Kidney glomerular epithelial cell (primary cell): Measurements from ENCODE around the gene ALX1.
"Not testable (repeated sequence)": the region's sequence is repeated elsewhere in the genome, so short reads cannot be mapped to it uniquely, and the experiment has no call there.

Experiments
- DNase-seq: peaks from one replicate; lab custom pipeline; 2025; lab: John Stamatoyannopoulos, UW

ALX1 gene

DNA sequence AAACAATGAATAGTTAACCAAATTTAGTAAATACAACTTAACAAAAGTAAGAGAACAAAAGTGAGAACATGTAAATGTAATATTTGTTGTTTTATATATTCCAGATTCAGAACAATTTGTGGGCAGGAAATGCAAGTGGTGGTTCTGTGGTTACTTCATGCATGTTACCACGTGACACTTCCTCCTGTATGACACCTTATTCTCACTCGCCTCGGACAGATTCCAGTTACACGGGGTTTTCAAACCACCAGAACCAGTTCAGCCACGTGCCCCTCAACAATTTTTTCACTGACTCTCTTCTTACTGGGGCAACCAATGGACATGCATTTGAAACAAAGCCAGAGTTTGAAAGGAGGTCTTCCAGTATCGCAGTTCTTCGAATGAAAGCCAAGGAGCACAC lies 21.0 kb downstream of the ALX1 start:
- DNase-seq = no peak

DNA sequence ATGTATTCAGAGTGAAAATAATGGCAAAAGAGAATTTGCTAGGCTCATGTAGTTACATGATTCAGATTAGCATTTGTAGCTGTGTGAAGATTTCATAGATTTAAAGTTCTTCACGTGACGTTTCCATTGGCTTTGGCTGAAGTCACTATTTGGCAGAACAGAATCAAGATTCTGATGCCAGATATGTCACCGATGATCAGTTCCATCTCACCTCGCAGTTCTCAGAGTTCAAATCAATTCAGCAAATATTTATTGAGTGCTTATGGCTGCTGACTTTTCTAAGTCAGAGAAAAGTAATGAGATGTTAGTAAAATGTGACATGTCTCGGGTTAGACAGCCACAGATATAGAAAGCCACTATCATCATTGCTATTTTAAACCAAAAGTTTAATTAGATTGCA lies 28.4 kb downstream of the ALX1 start:
- no peak for DNase-seq

DNA sequence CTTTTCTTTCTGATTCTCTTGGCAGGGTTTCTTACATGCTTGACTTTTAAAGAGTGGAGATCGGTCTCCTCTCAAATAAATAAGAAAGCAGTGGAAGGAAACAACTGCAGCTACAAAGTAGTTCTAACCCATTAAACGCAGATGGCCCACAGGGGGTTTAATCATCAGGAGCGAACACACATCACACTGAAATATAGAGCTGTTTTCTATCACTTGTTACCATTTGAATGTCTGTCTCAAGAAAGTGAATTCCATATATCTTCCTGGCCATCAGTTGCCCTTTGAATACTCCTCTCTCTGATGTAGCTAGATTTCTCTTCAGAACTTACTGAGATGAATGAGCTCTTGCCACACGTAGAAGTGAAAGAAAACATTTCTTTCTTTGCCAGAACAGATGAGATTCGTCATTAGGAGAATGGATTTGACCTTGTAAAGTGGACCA lies 29.1 kb downstream of the ALX1 start:
- DNase-seq = no peak

DNA sequence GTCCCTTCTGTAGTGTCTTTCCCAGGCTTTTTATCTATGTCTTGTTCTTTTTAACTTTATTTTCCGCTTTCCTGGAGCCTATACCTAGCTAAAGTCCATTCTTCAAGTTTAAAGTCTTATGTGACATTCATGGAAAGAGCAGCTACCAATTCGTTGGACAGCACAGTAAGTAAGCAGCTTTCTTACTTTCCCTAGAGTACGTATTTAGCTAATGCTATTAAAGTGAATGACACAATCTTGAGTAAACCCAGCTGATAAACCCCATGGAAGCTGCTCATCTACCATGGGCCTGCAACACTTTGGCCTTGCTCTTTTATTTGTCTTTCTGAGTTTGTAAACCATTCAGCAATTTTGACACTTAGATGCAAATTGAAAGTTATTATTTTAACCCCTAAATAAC lies 30.0 kb downstream of the ALX1 start:
- no peak for DNase-seq

DNA sequence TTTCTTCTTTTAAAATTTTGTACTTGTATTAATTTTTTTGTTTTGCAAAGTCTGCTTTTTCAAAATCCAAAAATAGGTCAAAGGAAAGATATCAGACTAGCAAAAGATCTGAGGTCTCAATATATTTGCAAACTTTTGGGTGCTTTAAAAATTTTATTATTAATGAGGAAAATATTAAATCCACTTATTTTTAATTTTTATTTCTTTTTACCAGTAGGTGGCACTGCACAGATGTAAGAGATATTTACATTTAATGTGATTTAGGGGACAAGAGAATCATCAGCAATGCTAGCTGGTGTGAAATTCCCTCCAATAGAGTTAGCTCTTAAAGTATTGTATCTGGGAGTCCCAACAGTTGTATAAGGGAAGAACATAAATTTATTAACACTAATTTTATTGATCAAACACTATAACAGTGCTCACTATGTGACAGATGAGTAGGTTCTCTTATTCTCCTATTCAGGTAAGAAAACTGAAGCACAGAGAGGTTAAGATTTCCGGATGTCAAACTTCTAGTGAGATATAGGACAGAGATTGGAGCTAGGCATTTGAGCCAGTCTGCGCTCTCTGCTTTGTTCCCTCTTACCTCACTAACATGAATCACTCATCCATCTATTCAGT lies 30.5 kb downstream of the ALX1 start:
- peak; percentile 5 for DNase-seq

DNA sequence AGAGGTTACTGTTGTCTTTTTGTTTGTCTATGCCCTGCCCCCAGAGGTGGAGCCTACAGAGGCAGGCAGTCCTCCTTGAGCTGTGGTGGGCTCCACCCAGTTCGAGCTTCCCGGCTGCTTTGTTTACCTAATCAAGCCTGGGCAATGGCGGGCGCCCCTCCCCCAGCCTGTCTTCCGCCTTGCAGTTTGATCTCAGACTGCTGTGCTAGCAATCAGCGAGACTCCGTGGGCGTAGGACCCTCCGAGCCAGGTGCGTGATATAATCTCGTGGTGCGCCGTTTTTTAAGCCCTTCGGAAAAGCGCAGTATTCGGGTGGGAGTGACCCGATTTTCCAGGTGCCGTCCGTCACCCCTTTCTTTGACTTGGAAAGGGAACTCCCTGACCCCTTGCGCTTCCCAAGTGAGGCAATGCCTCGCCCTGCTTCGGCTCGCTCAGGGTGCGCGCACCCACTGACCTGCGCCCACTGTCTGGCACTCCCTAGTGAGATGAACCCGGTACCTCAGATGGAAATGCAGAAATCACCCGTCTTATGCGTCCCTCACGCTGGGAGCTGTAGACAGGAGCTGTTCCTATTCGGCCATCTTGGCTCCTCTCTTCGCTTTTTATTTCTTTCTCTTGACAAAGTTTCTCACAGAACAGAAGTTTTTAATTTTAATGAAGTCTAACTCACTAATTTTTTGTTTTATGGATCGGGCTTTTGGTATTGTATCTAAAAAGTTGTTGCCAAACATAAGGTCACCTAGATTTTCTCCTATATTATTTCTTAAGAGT lies 38.0 kb downstream of the ALX1 start:
- not testable (repeated sequence) for DNase-seq

DNA sequence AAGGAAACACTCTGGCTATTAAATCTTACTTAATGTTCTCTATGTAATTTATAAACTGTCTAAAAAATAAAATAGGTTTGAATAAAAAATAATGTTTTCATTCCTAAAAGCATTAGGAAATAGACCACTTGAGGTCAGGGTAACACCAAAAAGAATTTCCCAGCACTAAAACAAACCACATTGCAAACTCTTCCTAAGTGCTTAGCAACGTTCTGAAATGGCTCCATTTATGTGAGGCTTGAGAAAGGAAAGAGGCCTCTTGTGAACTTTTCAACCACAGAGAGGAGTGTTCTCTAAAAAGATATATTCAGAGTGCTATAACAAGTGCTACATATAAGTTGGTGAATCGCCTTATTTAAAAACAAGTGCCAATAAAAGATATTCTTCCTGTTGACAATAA lies 42.7 kb downstream of the ALX1 start:
- DNase-seq = no peak

DNA sequence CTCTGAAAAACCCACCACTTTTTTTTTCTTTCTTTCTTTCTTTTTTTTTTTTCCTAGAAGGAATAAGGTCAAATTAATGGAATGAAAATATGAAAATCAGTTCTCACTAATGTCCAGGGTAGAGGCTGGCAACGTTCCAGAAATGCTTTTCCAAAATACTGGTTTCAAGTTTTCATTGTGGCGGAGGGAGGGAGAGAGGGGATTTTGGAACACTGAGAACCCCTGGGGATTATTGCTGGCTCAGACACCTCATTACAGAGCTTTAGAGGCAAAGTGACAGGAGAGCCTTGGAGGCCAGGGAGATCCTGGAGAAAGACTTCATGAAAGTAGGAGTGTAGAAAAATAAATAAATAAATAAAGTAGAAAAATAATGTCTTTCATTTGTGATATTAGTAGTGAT lies 45.4 kb downstream of the ALX1 start:
- no peak for DNase-seq

DNA sequence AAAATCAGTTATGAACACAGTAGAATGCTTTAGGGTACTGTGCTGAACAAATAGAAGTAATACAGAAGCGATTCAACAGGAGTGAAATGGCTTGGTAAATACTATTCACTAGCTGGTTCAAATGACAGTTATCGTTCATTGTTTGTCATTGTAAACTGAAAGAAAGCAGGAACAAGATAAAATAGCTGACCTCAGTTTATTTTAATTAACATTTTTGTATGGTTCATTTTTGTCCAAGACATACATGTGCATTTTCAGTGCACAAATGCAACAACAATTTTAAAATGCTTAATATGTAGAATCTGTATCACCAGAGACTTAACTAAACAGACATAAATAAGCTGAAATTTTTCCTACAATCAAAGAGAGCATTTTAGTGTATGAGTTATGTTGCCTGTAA lies 49.9 kb downstream of the ALX1 start:
- no peak for DNase-seq

DNA sequence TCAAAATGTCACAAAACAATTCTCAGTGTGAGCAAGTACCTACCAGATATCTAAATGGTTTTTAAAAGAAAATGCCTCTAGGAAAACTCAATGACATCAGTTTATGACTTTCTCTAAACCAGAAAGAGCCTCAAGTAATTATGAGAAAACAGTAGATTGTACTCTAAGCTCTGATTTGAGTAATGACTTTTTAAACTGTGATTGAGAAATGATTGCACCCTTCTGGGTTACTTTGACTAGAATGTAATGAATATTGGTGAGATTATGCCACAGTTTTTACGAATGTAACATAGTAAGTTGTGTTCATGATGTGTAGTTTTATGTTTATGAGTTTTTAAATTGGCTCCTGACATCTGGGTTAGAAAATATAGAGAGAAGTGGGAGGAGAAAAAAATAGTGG lies 68.8 kb downstream of the ALX1 start:
- no peak for DNase-seq

DNA sequence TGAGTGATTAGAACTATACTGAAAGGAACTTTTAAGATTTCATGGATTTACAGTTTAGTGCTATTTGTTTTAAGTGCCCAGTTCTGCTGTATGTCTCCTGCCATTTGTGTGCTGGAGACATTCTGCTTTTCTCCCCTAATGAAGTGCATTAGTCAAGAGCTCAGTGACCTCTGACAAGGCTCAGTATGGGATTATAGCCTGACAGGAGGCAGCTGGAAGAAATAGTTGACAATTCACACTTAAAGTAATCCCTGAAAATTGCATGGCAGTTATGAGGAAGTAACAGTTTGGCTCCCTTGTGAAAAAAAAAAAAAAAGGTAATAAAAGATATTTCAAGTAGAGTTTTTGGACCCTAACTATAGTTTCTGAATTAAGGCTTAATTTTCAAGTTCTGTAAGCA lies 70.3 kb downstream of the ALX1 start:
- DNase-seq = no peak
